ENCODE measurements around the gene HES3.

The HES3 gene

GRCh38 chr1:6246497-6247467 is 2.8 kb downstream of the HES3 start:
- peak; percentile 88 for DNase-seq

GRCh38 chr1:6247651-6248050 is 3.7 kb downstream of the HES3 start:
- no peak for DNase-seq

- no peak for DNase-seq
Observed at GRCh38 chr1:6248161-6248776, 4.3 kb downstream of the HES3 start.

GRCh38 chr1:6248932-6249738 is 5.2 kb downstream of the HES3 start:
- no peak for DNase-seq

- no peak for DNase-seq
Observed at GRCh38 chr1:6249739-6250689, 6.0 kb downstream of the HES3 start.

- no peak for DNase-seq
Observed at GRCh38 chr1:6251233-6251632, 7.3 kb downstream of the HES3 start.

GRCh38 chr1:6251681-6252373 is 7.8 kb downstream of the HES3 start:
- no peak for DNase-seq

- DNase-seq = no peak
Observed at GRCh38 chr1:6252374-6252710, 8.4 kb downstream of the HES3 start.

GRCh38 chr1:6253380-6253779 is 9.4 kb downstream of the HES3 start:
- no peak for DNase-seq

GRCh38 chr1:6254691-6255090 is 10.7 kb downstream of the HES3 start:
- DNase-seq = no peak

GRCh38 chr1:6256645-6257044 is 12.7 kb downstream of the HES3 start:
- DNase-seq = no peak

GRCh38 chr1:6257541-6258069 is 13.6 kb downstream of the HES3 start:
- DNase-seq = no peak

- DNase-seq = no peak
Observed at GRCh38 chr1:6258675-6259074, 14.7 kb downstream of the HES3 start.

GRCh38 chr1:6259491-6260362 is 15.7 kb downstream of the HES3 start:
- peak; percentile 58 for DNase-seq

GRCh38 chr1:6260433-6260934 is 16.5 kb downstream of the HES3 start:
- DNase-seq = no peak

- DNase-seq = peak; percentile 25
Observed at GRCh38 chr1:6260961-6261614, 17.1 kb downstream of the HES3 start, which contains the start of gene GPR153. GPR153 (minus strand) TSS chr1:6261098; CDS start chr1:6254905, 6,193 bp downstream.

GRCh38 chr1:6261615-6261995 is 17.6 kb downstream of the HES3 start:
- peak; percentile 34 for DNase-seq

GRCh38 chr1:6262555-6263420 is 18.8 kb downstream of the HES3 start:
- no peak for DNase-seq
